ENCODE results near the gene PPP2R1A.

The PPP2R1A gene

DNA sequence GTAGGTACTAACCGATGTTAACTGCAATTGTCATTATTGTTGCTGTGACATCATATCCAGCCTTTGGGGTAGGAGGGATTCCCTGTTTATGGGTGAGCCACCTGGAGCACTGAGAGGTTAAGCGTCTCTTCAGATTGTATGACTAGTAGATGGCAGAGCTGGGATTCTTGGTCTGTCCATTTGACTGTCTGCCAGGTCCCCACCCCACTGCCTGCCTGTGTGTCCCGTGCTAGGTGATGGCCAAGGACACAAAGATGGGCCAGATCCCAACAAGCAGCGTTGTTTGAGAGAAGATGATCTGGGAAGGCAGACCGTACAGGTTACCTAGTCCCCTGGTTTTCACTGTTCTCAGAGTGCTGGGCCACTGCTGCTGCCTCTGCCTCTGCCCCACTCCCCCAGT, 16.6 kb downstream of the PPP2R1A start:
- no peak for TF ChIP-seq TAF1 (IDR thresholded peaks at IDR 0.05; ENCODE audit: borderline replicate concordance, insufficient read depth, low read length)
- no peak for TF ChIP-seq REST (IDR thresholded peaks at IDR 0.05; ENCODE audit: insufficient read depth in 1 of 2, low read depth in 2 of 2, low read length in 2 of 2)
- no peak for TF ChIP-seq SIN3A (IDR thresholded peaks at IDR 0.05; ENCODE audit: borderline replicate concordance, insufficient read depth, low read length)
- TF ChIP-seq POLR2AphosphoS5 (IDR thresholded peaks at IDR 0.05; ENCODE audit: low read depth, low read length) = no peak
- TF ChIP-seq FOXP2 (optimal IDR thresholded peaks at IDR 0.05; ENCODE audit: borderline replicate concordance, extremely low read depth, extremely low read length, insufficient read depth) = no peak

DNA sequence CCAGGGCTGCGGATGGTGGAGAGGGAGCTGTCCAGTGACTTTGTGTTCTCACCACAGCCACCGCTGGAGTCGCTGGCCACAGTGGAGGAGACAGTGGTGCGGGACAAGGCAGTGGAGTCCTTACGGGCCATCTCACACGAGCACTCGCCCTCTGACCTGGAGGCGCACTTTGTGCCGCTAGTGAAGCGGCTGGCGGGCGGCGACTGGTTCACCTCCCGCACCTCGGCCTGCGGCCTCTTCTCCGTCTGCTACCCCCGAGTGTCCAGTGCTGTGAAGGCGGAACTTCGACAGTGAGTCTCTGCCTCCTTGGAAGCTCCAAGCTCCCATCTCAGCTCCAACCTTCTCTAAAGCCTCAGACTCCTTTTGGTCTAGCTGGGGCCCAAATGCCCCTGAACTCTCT, 21.4 kb downstream of the PPP2R1A start:
- no peak for TF ChIP-seq SIN3A (IDR thresholded peaks at IDR 0.05; ENCODE audit: borderline replicate concordance, insufficient read depth, low read length)
- TF ChIP-seq FOXP2 (optimal IDR thresholded peaks at IDR 0.05; ENCODE audit: borderline replicate concordance, extremely low read depth, extremely low read length, insufficient read depth) = no peak
- TF ChIP-seq TAF1 (IDR thresholded peaks at IDR 0.05; ENCODE audit: borderline replicate concordance, insufficient read depth, low read length) = no peak

DNA sequence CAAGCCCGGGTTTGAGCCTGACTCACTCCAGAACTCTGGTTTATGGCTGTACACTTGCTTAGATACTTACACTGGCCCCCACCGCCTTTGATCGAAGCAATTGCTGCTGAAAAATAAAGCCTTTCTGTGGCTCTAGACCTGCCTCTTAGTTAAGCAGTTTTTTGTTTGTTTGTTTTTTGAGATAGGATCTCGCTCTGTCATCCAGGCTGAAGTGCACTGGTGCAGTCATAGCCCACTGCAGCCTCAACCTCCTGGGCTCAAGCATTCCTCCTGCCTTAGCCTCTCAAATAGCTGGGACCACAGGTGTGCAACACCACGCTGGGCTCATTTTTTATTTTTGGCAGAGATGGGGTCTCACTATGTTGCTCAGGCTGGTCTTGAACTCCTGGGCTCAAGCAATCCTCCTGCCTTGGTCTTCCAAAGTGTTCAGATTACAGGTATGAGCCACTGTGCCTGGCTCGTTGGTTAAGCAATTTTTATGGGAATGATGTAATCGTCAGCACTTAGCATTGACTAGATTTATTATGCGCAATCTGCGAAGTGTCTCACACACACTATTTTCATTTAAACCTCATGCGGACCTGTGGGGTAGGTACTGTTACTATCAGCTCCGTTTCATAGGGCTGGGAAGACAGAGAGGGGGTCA, 22.2 kb downstream of the PPP2R1A start:
- no peak for TF ChIP-seq FOXP2 (optimal IDR thresholded peaks at IDR 0.05; ENCODE audit: borderline replicate concordance, extremely low read depth, extremely low read length, insufficient read depth)

DNA sequence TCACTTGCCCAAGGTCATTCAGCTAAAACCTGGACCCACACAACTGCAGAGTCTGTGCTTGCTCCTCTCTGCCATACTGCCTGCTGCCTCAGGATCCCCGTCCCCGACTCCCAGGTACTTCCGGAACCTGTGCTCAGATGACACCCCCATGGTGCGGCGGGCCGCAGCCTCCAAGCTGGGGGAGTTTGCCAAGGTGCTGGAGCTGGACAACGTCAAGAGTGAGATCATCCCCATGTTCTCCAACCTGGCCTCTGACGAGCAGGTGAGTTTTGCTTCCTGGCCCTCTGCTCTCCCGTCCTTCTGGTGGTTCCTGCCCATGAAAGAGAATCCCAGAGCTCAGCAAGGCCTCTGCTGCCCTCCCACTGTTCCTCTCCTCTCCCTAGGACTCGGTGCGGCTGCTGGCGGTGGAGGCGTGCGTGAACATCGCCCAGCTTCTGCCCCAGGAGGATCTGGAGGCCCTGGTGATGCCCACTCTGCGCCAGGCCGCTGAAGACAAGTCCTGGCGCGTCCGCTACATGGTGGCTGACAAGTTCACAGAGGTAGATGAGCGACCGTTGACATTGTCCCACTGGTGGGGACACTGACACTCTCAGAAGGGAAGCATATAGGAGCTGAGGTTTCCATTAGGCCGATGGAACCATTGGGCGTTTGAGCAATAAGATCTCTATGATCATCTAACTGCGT, 22.9 kb downstream of the PPP2R1A start:
- TF ChIP-seq FOXP2 (optimal IDR thresholded peaks at IDR 0.05; ENCODE audit: borderline replicate concordance, extremely low read depth, extremely low read length, insufficient read depth) (no peak), SIN3A (IDR thresholded peaks at IDR 0.05; ENCODE audit: borderline replicate concordance, insufficient read depth, low read length) (no peak), TAF1 (IDR thresholded peaks at IDR 0.05; ENCODE audit: borderline replicate concordance, insufficient read depth, low read length) (no peak), REST (IDR thresholded peaks at IDR 0.05; ENCODE audit: insufficient read depth in 1 of 2, low read depth in 2 of 2, low read length in 2 of 2) (no peak), POLR2AphosphoS5 (IDR thresholded peaks at IDR 0.05; ENCODE audit: low read depth, low read length) (no peak)

- no peak for TF ChIP-seq POLR2AphosphoS5 (IDR thresholded peaks at IDR 0.05; ENCODE audit: low read depth, low read length)
- no peak for TF ChIP-seq SIN3A (IDR thresholded peaks at IDR 0.05; ENCODE audit: borderline replicate concordance, insufficient read depth, low read length)
- TF ChIP-seq FOXP2 (optimal IDR thresholded peaks at IDR 0.05; ENCODE audit: borderline replicate concordance, extremely low read depth, extremely low read length, insufficient read depth) = no peak
- no peak for TF ChIP-seq TAF1 (IDR thresholded peaks at IDR 0.05; ENCODE audit: borderline replicate concordance, insufficient read depth, low read length)
- no peak for TF ChIP-seq REST (IDR thresholded peaks at IDR 0.05; ENCODE audit: insufficient read depth in 1 of 2, low read depth in 2 of 2, low read length in 2 of 2)
Measured at GRCh38 chr19:52214241-52214640, 24.4 kb downstream of the PPP2R1A start.

- TF ChIP-seq POLR2AphosphoS5 (IDR thresholded peaks at IDR 0.05; ENCODE audit: low read depth, low read length) (no peak), SIN3A (IDR thresholded peaks at IDR 0.05; ENCODE audit: borderline replicate concordance, insufficient read depth, low read length) (no peak), REST (IDR thresholded peaks at IDR 0.05; ENCODE audit: insufficient read depth in 1 of 2, low read depth in 2 of 2, low read length in 2 of 2) (no peak), TAF1 (IDR thresholded peaks at IDR 0.05; ENCODE audit: borderline replicate concordance, insufficient read depth, low read length) (no peak), FOXP2 (optimal IDR thresholded peaks at IDR 0.05; ENCODE audit: borderline replicate concordance, extremely low read depth, extremely low read length, insufficient read depth) (no peak)
Measured at GRCh38 chr19:52216401-52216800, 26.5 kb downstream of the PPP2R1A start.

Data from PFSK-1 (cell line).